Neural cell (in vitro differentiated cells): Measurements from ENCODE around the gene GLI2.

Source experiments
- CTCF ChIP-seq: fragments of 450-650 bp; IDR thresholded peaks from 2 replicates; pipeline ENCODE4 v1.5.1; 2014; ENCODE audit warnings: antibody characterized with exemption, mild to moderate bottlenecking, moderate library complexity; ENCODE audit not compliant: poor library complexity, severe bottlenecking
- EP300 ChIP-seq: fragments of 450-650 bp; conservative IDR thresholded peaks from 2 replicates; pipeline ENCODE4 v1.6.1; 2014; ENCODE audit warnings: antibody characterized with exemption, mild to moderate bottlenecking, moderate library complexity; ENCODE audit not compliant: poor library complexity, severe bottlenecking
- EZH2 ChIP-seq: fragments of 200-600, 300-800 bp; shearing (Covaris generic), sonication (generic); IDR thresholded peaks from 2 replicates; pipeline ENCODE4 v1.6.1; 2014; ENCODE audit warnings: antibody characterized with exemption, low read length, borderline replicate concordance, mild to moderate bottlenecking; ENCODE audit not compliant: insufficient read depth, poor library complexity, severe bottlenecking
- MXI1 ChIP-seq: fragments of 450-650 bp; conservative IDR thresholded peaks from 2 replicates; pipeline ENCODE4 v1.6.1; 2014; ENCODE audit warnings: antibody characterized with exemption, mild to moderate bottlenecking; ENCODE audit not compliant: poor library complexity, severe bottlenecking
- POLR2AphosphoS5 ChIP-seq: IDR thresholded peaks from 2 replicates; pipeline ENCODE4 v1.6.1; 2012
- REST ChIP-seq: IDR thresholded peaks from 2 replicates; pipeline ENCODE4 v1.6.1; 2012; ENCODE audit warnings: borderline replicate concordance
- TAF1 ChIP-seq: IDR thresholded peaks from 2 replicates; pipeline ENCODE4 v1.6.1; 2012; ENCODE audit warnings: low read depth

GRCh38 chr2:120736624-120737339 lies 1.1 kb downstream of the GLI2 start:
- TF ChIP-seq MXI1: no peak
- no peak for TF ChIP-seq CTCF
- no peak for TF ChIP-seq EZH2
- no peak for TF ChIP-seq POLR2AphosphoS5
- TF ChIP-seq REST: no peak
- no peak for TF ChIP-seq TAF1
- no peak for TF ChIP-seq EP300
